GM19463 (cell line): ENCODE results near the gene MB21D2.
A peak's percentile ranks its signal among the peaks of the same experiment; 100 is the strongest.
"Not testable (repeated sequence)": the region's sequence is repeated elsewhere in the genome, so short reads cannot be mapped to it uniquely, and the experiment has no call there.

Experiments used
- ATAC-seq: cut with Tn5 transposase; IDR thresholded peaks from one replicate; pipeline ENCODE4 v1.9.1; 2021; ENCODE audit warnings: mild to moderate bottlenecking, moderate library complexity; ENCODE audit not compliant: unreplicated experiment

Gene MB21D2, protein sequence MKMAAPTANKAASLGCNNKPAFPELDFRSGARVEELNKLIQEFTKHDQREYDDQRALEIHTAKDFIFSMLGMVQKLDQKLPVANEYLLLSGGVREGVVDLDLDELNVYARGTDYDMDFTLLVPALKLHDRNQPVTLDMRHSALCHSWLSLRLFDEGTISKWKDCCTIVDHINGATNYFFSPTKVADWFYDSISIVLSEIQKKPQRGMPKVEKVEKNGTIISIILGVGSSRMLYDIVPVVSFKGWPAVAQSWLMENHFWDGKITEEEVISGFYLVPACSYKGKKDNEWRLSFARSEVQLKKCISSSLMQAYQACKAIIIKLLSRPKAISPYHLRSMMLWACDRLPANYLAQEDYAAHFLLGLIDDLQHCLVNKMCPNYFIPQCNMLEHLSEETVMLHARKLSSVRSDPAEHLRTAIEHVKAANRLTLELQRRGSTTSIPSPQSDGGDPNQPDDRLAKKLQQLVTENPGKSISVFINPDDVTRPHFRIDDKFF

GRCh38 chr3:192917404-192918274, at the start of gene MB21D2:
MB21D2 (minus strand) TSS chr3:192917856; CDS start chr3:192917840, 16 bp downstream.
- ATAC-seq: peak; percentile 59

DNA sequence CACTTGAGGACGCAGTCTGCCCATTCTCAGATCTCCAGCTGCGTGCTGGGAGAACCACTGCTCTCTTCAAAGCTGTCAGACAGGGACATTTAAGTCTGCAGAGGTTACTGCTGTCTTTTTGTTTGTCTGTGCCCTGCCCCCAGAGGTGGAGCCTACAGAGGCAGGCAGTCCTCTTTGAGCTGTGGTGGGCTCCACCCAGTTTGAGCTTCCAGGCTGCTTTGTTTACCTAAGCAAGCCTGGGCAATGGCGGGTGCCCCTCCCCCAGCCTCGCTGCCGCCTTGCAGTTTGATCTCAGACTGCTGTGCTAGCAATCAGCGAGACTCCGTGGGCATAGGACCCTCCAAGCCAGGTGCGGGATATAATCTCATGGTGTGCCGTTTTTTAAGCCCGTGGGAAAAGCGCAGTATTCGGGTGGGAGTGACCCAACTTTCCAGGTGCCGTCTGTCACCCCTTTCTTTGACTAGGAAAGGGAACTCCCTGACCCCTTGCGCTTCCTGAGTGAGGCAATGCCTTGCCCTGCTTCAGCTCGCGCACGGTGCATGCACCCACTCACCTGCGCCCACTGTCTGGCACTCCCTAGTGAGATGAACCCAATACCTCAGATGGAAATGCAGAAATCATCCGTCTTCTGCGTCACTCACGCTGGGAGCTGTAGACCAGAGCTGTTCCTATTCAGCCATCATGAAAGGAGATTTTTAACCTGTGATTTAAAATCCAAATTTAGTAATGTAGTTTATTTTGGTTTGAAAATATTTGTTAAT, 47.5 kb upstream of the MB21D2 start:
- not testable (repeated sequence) for ATAC-seq

DNA sequence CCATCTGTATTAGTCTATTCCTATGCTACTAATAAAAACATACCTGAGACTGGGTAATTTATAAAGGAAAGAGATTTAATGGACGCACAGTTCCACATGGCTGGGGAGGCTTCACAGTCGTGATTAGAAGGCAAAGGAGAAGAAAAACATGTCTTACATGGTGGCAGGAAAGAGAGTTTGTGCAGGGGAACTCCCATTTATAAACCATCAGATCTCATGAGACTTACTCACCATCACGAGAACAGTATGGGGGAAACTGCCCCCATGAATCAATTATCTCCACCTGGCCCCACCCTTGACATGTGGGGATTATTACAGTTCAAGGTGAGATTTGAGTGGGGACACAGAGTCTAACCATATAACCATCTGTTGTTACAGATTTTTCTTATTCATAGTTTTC, 42.1 kb upstream of the MB21D2 start:
- no peak for ATAC-seq

DNA sequence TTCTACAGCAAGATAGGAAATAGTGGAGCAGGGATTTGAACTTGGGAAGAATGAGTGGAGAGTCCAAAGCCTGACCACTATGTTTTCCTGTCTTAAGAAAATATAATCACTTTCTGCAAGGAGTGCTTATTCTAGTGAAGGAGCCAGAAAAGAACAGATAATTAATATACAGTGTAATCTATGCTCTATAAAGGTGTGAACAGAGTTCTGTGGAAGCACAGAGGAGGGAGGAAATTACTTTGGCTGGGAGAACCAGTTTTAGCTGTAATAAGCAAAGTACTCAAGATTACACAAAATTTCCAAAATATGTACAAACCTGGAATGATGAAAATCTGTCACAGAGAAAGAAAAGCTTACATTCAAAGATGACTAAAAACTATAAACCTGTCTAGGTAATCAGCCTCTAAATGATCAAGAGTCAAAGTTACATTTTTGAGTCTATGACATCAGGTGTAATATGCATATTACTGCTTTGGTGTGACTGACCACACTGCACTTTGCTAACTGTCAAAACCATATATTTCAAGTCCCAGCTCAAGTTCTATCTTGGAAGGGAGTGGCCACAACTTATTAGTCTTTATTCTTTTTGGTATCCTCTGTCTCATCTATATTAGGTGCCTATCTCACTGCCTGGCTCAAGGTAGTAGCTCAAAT, 40.7 kb upstream of the MB21D2 start:
- ATAC-seq: no peak

DNA sequence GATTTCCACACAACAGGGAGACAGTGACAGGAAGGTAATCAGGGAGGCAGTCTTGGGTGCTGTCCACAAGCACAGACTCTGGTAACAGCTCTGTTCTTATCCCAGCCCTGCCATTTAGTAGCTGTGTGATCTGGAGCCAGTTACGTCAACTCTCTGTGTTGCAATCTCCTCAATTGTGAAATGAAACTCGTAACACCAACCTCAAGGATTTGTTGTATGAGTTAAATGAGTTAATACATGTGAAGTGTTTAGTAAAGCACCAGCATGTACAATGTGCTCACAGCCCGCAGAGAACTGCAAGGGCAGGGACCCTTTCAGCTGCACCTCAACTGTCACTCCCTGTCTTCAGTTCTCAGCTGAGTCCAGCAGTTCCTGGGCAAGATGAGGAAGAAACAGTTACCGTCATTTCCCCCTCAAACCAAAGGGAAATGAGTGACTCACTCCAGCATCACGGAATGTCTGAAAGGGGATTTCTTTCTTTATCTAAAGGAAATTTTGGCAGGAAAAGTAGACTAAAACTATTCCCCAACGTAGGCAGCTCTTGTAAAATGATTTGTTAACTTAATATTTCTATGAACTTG, 39.9 kb upstream of the MB21D2 start:
- ATAC-seq: no peak

DNA sequence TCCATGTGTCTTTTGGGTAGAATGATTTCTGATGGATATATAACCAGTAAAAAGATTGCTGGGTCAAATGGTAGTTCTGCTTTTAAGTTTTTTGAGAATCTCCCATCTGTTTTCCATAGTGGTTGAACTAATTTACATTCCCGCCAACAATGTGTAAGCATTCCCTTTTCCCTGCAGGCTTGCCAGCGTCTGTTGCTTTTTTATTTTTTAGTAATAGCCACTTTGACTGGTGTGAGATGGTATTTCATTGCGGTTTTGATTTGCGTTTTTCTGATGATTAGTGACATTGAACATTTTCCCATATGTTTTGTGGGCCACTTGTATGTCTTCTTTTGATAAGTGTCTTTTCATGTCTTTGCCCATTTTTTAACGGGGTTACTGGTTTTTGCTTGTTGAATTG, 36.3 kb upstream of the MB21D2 start:
- no peak for ATAC-seq

GRCh38 chr3:192947421-192947820, 29.8 kb upstream of the MB21D2 start:
- no peak for ATAC-seq

DNA sequence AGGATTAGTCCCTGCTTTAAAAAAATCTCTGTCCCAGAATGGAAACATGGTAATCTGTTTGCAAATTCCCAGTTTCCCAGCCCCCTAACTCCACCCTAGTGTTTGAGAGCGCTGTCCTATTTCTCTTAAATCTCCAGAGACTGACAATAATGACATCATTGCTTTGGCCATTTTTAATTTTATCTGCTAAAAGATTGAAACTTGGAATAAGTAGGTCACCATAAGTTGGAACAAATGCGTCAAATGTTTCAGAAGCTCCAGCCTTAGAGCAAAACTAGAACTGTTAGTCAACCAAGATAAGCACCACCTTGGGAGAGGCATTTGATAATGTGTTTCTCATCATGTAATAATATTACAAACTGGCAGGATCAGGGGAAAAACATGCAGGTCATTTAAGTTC, 25.7 kb upstream of the MB21D2 start:
- no peak for ATAC-seq

DNA sequence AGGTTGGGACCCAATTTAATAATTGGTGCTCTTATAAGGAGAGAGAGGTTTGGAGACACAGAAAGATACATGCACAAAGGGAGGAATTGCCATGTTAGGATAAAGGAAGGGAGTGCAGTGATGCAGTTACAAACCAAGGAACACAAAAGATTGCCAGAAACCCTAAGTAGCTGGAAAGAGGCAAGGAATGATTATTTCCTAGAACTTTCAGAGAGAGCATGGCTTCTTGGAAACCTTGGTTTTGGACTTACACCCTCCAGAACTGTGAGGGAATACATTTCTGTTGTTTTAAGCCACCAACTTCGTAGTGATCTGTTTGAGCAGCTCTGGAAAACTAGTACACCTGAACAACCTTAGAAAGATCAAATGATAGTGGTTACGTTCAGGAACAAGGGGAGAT, 25.0 kb upstream of the MB21D2 start:
- no peak for ATAC-seq

DNA sequence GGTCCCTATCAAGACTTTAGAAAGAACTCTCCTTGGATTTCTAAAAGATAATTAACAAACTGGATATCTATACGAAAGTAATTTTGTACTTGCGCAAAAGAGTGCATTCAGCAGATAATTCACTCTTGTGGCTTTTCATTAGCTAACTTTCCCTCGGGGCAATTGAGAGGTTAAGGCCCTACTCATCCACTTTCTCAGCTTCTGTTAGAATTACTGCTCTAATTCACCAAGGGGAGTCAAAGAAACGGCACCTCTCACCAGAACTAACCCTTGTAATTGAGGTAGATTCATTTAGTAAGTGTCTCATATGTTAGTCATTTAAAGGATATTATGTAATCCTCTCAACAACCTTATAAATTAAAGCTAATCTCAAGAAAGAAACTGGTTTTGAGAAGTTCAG, 22.5 kb upstream of the MB21D2 start:
- ATAC-seq: no peak

- no peak for ATAC-seq
Observed at GRCh38 chr3:192935441-192935840, 17.8 kb upstream of the MB21D2 start.

- no peak for ATAC-seq
Observed at GRCh38 chr3:192933779-192934460, 16.3 kb upstream of the MB21D2 start.

GRCh38 chr3:192933259-192933658, 15.6 kb upstream of the MB21D2 start:
- ATAC-seq: no peak

DNA sequence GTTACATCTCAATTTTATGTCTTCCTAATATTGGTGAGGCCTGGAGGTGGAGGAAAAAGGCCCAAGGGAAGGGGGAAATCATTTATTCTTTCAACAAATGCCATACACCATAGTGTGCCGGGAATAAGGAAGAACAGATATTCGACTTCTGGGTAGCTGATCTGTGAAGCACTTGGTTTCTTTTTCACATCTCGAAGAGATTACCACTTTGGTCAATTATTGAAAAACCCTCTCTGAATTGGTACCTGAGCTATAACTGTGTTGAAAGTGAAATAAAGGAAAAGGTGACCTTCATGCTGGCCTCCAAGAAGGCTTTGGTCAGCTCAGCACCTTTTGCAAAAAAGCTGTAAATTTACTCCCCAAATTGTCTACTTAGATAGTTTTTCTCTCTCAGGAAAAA, 14.2 kb upstream of the MB21D2 start:
- ATAC-seq: peak; percentile 71

GRCh38 chr3:192930577-192930976, 12.9 kb upstream of the MB21D2 start:
- ATAC-seq: no peak

DNA sequence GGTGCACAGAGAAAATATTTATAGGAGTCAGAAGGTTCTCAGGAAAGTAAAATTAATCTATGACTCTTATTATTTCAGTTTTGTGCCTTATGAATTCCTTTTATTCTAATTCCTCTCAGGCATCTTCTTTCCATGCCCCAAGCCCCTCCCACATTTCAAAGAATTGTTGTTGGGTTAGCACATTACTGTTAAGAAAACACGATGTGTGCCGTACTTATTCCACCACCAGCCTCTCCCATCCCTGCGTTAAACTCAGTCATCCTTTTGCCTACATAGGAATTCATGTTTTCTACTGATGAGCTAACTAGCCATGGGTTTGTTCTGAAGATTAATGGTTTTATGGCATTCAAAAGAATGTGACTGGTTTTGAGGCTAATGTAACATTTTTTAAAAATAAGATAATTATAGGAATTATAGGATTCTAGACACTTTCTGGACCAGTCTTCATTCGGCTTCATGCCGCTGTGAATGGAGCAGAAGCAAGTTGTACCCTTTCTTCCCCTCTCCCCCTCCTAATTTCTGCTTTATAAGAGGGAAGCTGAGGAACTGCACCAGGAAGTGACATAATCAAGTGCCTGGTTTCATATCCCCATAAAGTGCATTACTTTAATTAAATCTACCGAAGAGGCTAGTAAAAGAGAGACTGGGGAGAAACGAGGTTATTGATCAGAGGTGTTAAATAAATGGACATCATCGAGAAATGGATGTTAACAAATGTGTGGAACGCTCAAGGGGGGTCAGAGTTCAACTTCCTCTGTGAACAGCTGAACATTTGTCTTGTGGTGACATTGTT, 12.3 kb upstream of the MB21D2 start:
- ATAC-seq: no peak

GRCh38 chr3:192929146-192929545, 11.5 kb upstream of the MB21D2 start:
- ATAC-seq: no peak

GRCh38 chr3:192928720-192929119, 11.1 kb upstream of the MB21D2 start:
- no peak for ATAC-seq

GRCh38 chr3:192928016-192928415, 10.4 kb upstream of the MB21D2 start:
- no peak for ATAC-seq
